ENCODE data around the gene KLK7. TPM values are rescaled to one million over a fixed set of nuclear protein-coding genes. Genes with fewer than 3 reads are reported as not detected.

The KLK7 gene
- total RNA-seq, 4 donors from 2014 or later: 48.3 to 418 (median 218) TPM

GRCh38 chr19:50979758-50980157 is 4.0 kb downstream of the KLK7 start:
- TF ChIP-seq EP300 (IDR thresholded peaks at IDR 0.05): no peak
- TF ChIP-seq CTCF (IDR thresholded peaks at IDR 0.05): no peak
- TF ChIP-seq POLR2AphosphoS5 (IDR thresholded peaks at IDR 0.05): no peak
- TF ChIP-seq POLR2A (IDR thresholded peaks at IDR 0.05): no peak
- no peak overlapping the region for H3K4me3 ChIP-seq
- H3K4me1 ChIP-seq: peaks cover 25% of the 10 kb centered on the region
- H3K27ac ChIP-seq: no peak overlapping the region
- H3K27me3 ChIP-seq: peaks cover 49% of the 10 kb centered on the region
- no peak for DNase-seq (ENCODE audit: low spot score in 2 of 2)
- 72% methylated on average over 8 of the region's 8 CpGs for WGBS
- no peaks in the 10 kb centered on the region for H3K9me3 ChIP-seq
- no peaks in the 10 kb centered on the region for H3K36me3 ChIP-seq

GRCh38 chr19:50978772-50979390 is 4.8 kb downstream of the KLK7 start:
- 45% methylated on average over 5 of the region's 5 CpGs for WGBS
- DNase-seq (ENCODE audit: low spot score in 2 of 2): no peak
- Histone ChIP-seq H3K27me3 (peaks cover 43% of the 10 kb centered on the region), H3K4me3 (no peak overlapping the region), H3K9me3 (no peaks in the 10 kb centered on the region), H3K36me3 (no peaks in the 10 kb centered on the region), H3K27ac (no peak overlapping the region), H3K4me1 (peaks cover 23% of the 10 kb centered on the region)
- TF ChIP-seq POLR2A (IDR thresholded peaks at IDR 0.05) (no peak), EP300 (IDR thresholded peaks at IDR 0.05) (no peak), CTCF (IDR thresholded peaks at IDR 0.05) (no peak), POLR2AphosphoS5 (IDR thresholded peaks at IDR 0.05) (no peak)

- Histone ChIP-seq H3K36me3 (no peaks in the 10 kb centered on the region), H3K4me1 (peaks cover 18% of the 10 kb centered on the region), H3K27ac (no peak overlapping the region), H3K9me3 (no peaks in the 10 kb centered on the region), H3K4me3 (no peak overlapping the region), H3K27me3 (peaks cover 36% of the 10 kb centered on the region)
- no peak for TF ChIP-seq EP300 (IDR thresholded peaks at IDR 0.05)
- TF ChIP-seq POLR2A (IDR thresholded peaks at IDR 0.05): no peak
- TF ChIP-seq POLR2AphosphoS5 (IDR thresholded peaks at IDR 0.05): no peak
- no peak for TF ChIP-seq CTCF (IDR thresholded peaks at IDR 0.05)
- DNase-seq (ENCODE audit: low spot score in 2 of 2): no peak
- 82% methylated on average over 4 of the region's 4 CpGs for WGBS
Observed at GRCh38 chr19:50977626-50978025, 6.1 kb downstream of the KLK7 start.

GRCh38 chr19:50975766-50976165 is 8.0 kb downstream of the KLK7 start:
- TF ChIP-seq CTCF (IDR thresholded peaks at IDR 0.05) (no peak), EP300 (IDR thresholded peaks at IDR 0.05) (no peak), POLR2A (IDR thresholded peaks at IDR 0.05) (no peak), POLR2AphosphoS5 (IDR thresholded peaks at IDR 0.05) (no peak)
- Histone ChIP-seq H3K27me3 (peaks cover 23% of the 10 kb centered on the region), H3K27ac (no peak overlapping the region), H3K4me1 (peaks cover 18% of the 10 kb centered on the region), H3K9me3 (no peaks in the 10 kb centered on the region), H3K36me3 (no peaks in the 10 kb centered on the region), H3K4me3 (no peak overlapping the region)
- no peak for DNase-seq (ENCODE audit: low spot score in 2 of 2)
- WGBS: 13% methylated on average over 8 of the region's 8 CpGs

- H3K36me3 ChIP-seq: no peaks in the 10 kb centered on the region
- peaks cover 15% of the 10 kb centered on the region for H3K27me3 ChIP-seq
- H3K27ac ChIP-seq: no peak overlapping the region
- H3K4me3 ChIP-seq: no peak overlapping the region
- peaks cover 18% of the 10 kb centered on the region for H3K4me1 ChIP-seq
- no peak for DNase-seq (ENCODE audit: low spot score in 2 of 2)
- no peaks in the 10 kb centered on the region for H3K9me3 ChIP-seq
- WGBS: 41% methylated on average over 3 of the region's 9 CpGs
- TF ChIP-seq POLR2AphosphoS5 (IDR thresholded peaks at IDR 0.05): no peak
- TF ChIP-seq CTCF (IDR thresholded peaks at IDR 0.05): no peak
- TF ChIP-seq EP300 (IDR thresholded peaks at IDR 0.05): no peak
- TF ChIP-seq POLR2A (IDR thresholded peaks at IDR 0.05): no peak
Observed at GRCh38 chr19:50974702-50975556, 8.8 kb downstream of the KLK7 start.

All from suprapubic skin (tissue), 4 donors.